ENCODE data around the gene CLIC4.
"Not testable (repeated sequence)": the region's sequence is repeated elsewhere in the genome, so short reads cannot be mapped to it uniquely, and the experiment has no call there.

CLIC4 gene

GRCh38 chr1:24705260-24706073, 39.8 kb upstream of the CLIC4 start:
- Histone ChIP-seq H3K27ac (ENCODE audit: low read length) (no peak overlapping the region), H3K4me2 (ENCODE audit: low read length) (no peak overlapping the region), H2AFZ (ENCODE audit: low read depth, low read length) (no peak overlapping the region)

DNA sequence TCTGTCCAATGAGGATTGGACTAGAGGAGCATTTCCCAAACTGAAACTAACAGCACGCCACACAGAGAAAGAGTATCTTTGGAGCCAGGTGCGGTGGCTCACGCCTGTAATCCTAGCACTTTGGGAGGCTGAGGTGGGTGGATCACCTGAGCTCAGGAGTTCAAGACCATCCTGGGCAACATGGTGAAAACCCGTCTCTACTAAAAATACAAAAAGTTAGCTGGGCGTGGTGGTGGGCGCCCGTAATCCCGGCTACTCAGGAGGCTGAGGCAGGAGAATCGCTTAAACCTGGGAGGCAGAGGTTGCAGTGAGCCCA, 39.2 kb upstream of the CLIC4 start:
- not testable (repeated sequence) for H3K9me3 ChIP-seq (ENCODE audit: insufficient read depth, low read length); H3K27me3 ChIP-seq (ENCODE audit: low read depth, low read length); H2AFZ ChIP-seq (ENCODE audit: low read depth, low read length); H3K4me3 ChIP-seq (ENCODE audit: low read length); H3K79me2 ChIP-seq (ENCODE audit: low read length); H3K36me3 ChIP-seq (replicated peaks; ENCODE audit: low read depth, low read length); H3K27ac ChIP-seq (ENCODE audit: low read length); H3K9ac ChIP-seq (ENCODE audit: low read length); H3K4me1 ChIP-seq (ENCODE audit: low read length); H3K4me2 ChIP-seq (ENCODE audit: low read length); H4K20me1 ChIP-seq (ENCODE audit: insufficient read depth, low read length)

More at GRCh38 chr1:24705260-24706073, 39.8 kb upstream of the CLIC4 start:
- no peaks in the 10 kb centered on the region for H3K36me3 ChIP-seq (replicated peaks; ENCODE audit: low read depth, low read length)
- TF ChIP-seq EZH2phosphoT487 (IDR thresholded peaks at IDR 0.05; ENCODE audit: low read depth), result no peak
- no peak for TF ChIP-seq CTCF (IDR thresholded peaks at IDR 0.05; ENCODE audit: low read depth, low read length)
- no peaks in the 10 kb centered on the region for H4K20me1 ChIP-seq (ENCODE audit: insufficient read depth, low read length)
- no peaks in the 10 kb centered on the region for H3K9me3 ChIP-seq (ENCODE audit: insufficient read depth, low read length)
- peaks cover 4% of the 10 kb centered on the region; the same call in 1 of the 2 replicates for H3K4me1 ChIP-seq (ENCODE audit: low read length)
- H3K4me3 ChIP-seq (ENCODE audit: low read length), result no peak overlapping the region
- no peaks in the 10 kb centered on the region for H3K27me3 ChIP-seq (ENCODE audit: low read depth, low read length)
- H3K79me2 ChIP-seq (ENCODE audit: low read length), result no peaks in the 10 kb centered on the region
- no peak overlapping the region for H3K9ac ChIP-seq (ENCODE audit: low read length)

DNA sequence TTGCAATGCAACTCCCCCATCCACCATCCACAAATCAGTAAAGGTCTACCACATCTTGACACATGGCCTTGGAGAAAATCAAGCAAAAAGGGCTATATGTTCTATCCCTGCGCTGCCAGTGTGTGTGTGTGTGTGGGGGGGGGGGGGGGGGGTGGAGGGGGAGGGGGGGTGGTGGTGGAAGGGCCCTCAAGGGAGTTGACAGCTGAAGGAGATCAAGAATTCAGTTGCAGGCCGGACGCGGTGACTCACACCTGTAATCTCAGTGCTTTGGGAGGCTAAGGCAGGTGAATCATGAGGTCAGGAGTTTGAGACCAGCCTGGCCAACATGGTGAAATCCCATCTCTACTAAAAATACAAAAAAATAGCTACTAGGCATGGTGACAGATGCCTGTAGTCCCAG, 37.6 kb upstream of the CLIC4 start:
- Histone ChIP-seq H3K9me3 (ENCODE audit: insufficient read depth, low read length) (no peaks in the 10 kb centered on the region), H4K20me1 (ENCODE audit: insufficient read depth, low read length) (no peaks in the 10 kb centered on the region), H3K4me1 (ENCODE audit: low read length) (peaks cover 4% of the 10 kb centered on the region; the same call in 1 of the 2 replicates), H3K4me3 (ENCODE audit: low read length) (no peak overlapping the region), H3K27ac (ENCODE audit: low read length) (no peak overlapping the region), H2AFZ (ENCODE audit: low read depth, low read length) (no peak overlapping the region), H3K4me2 (ENCODE audit: low read length) (no peak overlapping the region), H3K9ac (ENCODE audit: low read length) (no peak overlapping the region), H3K36me3 (replicated peaks; ENCODE audit: low read depth, low read length) (no peaks in the 10 kb centered on the region), H3K27me3 (ENCODE audit: low read depth, low read length) (no peaks in the 10 kb centered on the region), H3K79me2 (ENCODE audit: low read length) (no peaks in the 10 kb centered on the region)
- no peak for TF ChIP-seq EZH2phosphoT487 (IDR thresholded peaks at IDR 0.05; ENCODE audit: low read depth)
- no peak for TF ChIP-seq CTCF (IDR thresholded peaks at IDR 0.05; ENCODE audit: low read depth, low read length)

- H3K4me3 ChIP-seq (ENCODE audit: low read length), result no peak overlapping the region
- H3K4me2 ChIP-seq (ENCODE audit: low read length), result no peak overlapping the region
- H3K9me3 ChIP-seq (ENCODE audit: insufficient read depth, low read length), result no peaks in the 10 kb centered on the region
- no peaks in the 10 kb centered on the region for H3K27me3 ChIP-seq (ENCODE audit: low read depth, low read length)
- H3K4me1 ChIP-seq (ENCODE audit: low read length), result peaks cover 4% of the 10 kb centered on the region; the same call in 1 of the 2 replicates
- no peaks in the 10 kb centered on the region for H3K36me3 ChIP-seq (replicated peaks; ENCODE audit: low read depth, low read length)
- no peak for TF ChIP-seq EZH2phosphoT487 (IDR thresholded peaks at IDR 0.05; ENCODE audit: low read depth)
- no peak for TF ChIP-seq CTCF (IDR thresholded peaks at IDR 0.05; ENCODE audit: low read depth, low read length)
- no peak overlapping the region for H3K27ac ChIP-seq (ENCODE audit: low read length)
- no peak overlapping the region for H2AFZ ChIP-seq (ENCODE audit: low read depth, low read length)
- no peaks in the 10 kb centered on the region for H3K79me2 ChIP-seq (ENCODE audit: low read length)
- H3K9ac ChIP-seq (ENCODE audit: low read length), result no peak overlapping the region
- no peaks in the 10 kb centered on the region for H4K20me1 ChIP-seq (ENCODE audit: insufficient read depth, low read length)
Measured at GRCh38 chr1:24708938-24709337, 36.3 kb upstream of the CLIC4 start.

All from OCI-LY3 (cell line).